Measurements from ENCODE around the gene ARHGAP33. TPM values are rescaled to one million over a fixed set of nuclear protein-coding genes. Genes with fewer than 3 reads are reported as not detected.

ARHGAP33 gene
- total and polyA plus RNA-seq, 8 donors: 11.4 to 35.6 (median 27.5) TPM

DNA sequence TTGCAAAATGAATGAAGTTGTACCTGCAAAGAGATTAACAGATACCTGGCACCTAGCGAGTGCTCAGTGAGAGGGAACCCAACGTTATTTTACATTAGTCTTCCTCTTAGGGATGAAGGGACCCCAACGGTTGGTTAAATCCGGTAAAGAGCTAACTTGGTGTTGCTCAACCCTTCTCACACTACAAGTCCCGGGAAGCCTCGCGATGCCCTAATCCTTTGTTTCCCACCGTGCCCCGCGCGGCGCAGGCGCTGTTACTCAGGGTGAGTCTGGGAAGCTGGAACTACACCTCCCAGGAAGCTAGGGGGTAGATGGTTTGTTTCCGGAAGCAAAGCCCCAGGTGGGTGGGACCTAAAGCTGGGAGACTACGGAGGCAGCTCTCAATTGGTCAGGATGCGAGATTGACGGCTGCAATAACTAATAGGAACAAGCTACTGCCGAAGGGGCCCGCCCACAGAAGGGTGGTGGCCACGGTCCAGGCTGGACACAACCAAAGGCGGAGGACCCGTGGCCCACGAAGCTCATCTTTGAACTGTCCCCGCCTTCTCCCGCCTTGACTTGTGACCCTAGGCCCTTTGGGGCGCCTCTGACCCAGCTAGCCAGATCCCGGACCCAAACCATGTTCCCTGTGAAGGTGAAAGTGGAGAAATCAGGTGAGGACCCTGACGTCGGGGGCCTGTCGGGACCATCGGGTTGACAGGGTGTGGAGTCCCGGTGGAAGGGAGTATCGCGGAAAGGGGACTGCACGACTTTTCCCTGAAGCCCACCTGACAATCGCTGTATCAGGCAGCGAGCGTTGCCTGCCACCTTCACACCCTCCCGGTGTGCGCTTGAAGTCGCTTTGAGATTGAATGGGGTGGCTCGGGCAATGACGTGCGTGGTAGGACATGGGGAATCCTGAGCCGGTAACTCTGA is 27.0 kb upstream of the ARHGAP33 start, which contains the start of gene LIN37:
TSS of gene LIN37 (plus strand) at position 471 of the 915 bp plus-strand sequence. CDS start at position 620, 149 bp downstream.
- peak in 1 of 2 donors; percentile 51 for TF ChIP-seq CTCF (IDR thresholded peaks at IDR 0.05)
- H3K27me3 ChIP-seq: no peaks in the 10 kb centered on the region
- peak; percentile 88 for ATAC-seq
- peak; percentile 99 for DNase-seq
- peaks cover 0 to 19% of the 10 kb centered on the region in 2 donors for H3K36me3 ChIP-seq
- H3K9me3 ChIP-seq: no peaks in the 10 kb centered on the region
- peak within 1 kb of the TSS; percentile 59 to 63 for H3K27ac ChIP-seq
- H3K4me1 ChIP-seq: peaks cover 15 to 52% of the 10 kb centered on the region in 2 donors
- peak within 1 kb of the TSS; percentile 66 to 99 for H3K4me3 ChIP-seq
- intact Hi-C loops (cut with DNase I): no loop called here

- ATAC-seq (no peak), DNase-seq (no peak)
- H3K4me1 ChIP-seq: peaks cover 10 to 41% of the 10 kb centered on the region in 2 donors
- no peaks in the 10 kb centered on the region for H3K9me3 ChIP-seq
- TF ChIP-seq CTCF (IDR thresholded peaks at IDR 0.05): no peak
- H3K4me3 ChIP-seq: no peak overlapping the region
- H3K36me3 ChIP-seq: peaks cover 0 to 32% of the 10 kb centered on the region in 2 donors
- intact Hi-C loops (cut with DNase I): no loop called here
- peaks cover 0 to 2% of the 10 kb centered on the region in 2 donors for H3K27me3 ChIP-seq
- no peak overlapping the region for H3K27ac ChIP-seq
Measured at GRCh38 chr19:35750167-35750566, 25.2 kb upstream of the ARHGAP33 start.

- intact Hi-C loops (cut with DNase I): no loop called here
- DNase-seq (no peak), ATAC-seq (no peak)
- Histone ChIP-seq H3K27ac (no peak overlapping the region), H3K4me1 (peaks cover 5 to 46% of the 10 kb centered on the region in 2 donors), H3K36me3 (peaks cover 0 to 40% of the 10 kb centered on the region in 2 donors), H3K4me3 (no peak overlapping the region), H3K27me3 (peaks cover 0 to 21% of the 10 kb centered on the region in 2 donors), H3K9me3 (no peaks in the 10 kb centered on the region)
- no peak for TF ChIP-seq CTCF (IDR thresholded peaks at IDR 0.05)
Measured at GRCh38 chr19:35751839-35752745, 23.3 kb upstream of the ARHGAP33 start.

DNA sequence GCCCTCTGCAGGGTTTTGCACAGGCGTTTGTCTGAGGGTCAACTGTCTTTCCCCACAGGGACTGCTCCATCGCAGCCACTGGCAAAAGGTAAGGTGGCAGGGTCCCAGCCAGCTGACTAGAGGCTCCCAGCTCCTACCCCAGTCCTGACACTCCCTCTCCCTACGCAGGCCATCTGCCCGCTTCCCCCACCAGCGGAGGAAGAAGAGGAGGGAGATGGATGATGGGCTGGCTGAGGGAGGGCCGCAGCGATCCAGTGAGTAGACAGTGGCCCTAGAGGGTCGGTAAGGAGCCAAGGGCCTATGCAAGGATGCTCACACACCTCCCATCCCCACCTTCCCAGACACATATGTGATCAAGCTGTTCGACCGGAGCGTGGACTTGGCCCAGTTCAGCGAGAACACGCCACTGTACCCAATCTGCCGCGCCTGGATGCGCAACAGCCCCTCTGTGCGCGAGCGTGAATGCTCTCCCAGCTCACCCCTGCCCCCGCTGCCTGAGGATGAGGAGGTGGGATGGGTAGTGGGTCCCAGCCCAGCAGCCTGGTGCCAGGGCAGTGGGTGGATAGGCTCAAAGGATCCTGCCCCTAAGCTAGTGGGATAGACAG is 22.5 kb upstream of the ARHGAP33 start:
- DNase-seq: no peak
- no peak overlapping the region for H3K27ac ChIP-seq
- peaks cover 9 to 43% of the 10 kb centered on the region in 2 donors for H3K4me1 ChIP-seq
- no peak for ATAC-seq
- intact Hi-C loops (cut with DNase I): no loop called here
- H3K9me3 ChIP-seq: no peaks in the 10 kb centered on the region
- peaks cover 0 to 21% of the 10 kb centered on the region in 2 donors for H3K27me3 ChIP-seq
- H3K4me3 ChIP-seq: no peak overlapping the region
- TF ChIP-seq CTCF (IDR thresholded peaks at IDR 0.05): no peak
- peaks cover 0 to 40% of the 10 kb centered on the region in 2 donors for H3K36me3 ChIP-seq
